ENCODE results near the gene COA1.
A peak's percentile ranks its signal among the peaks of the same experiment; 100 is the strongest.
"Not testable (repeated sequence)": the region's sequence is repeated elsewhere in the genome, so short reads cannot be mapped to it uniquely, and the experiment has no call there.

COA1 gene, protein sequence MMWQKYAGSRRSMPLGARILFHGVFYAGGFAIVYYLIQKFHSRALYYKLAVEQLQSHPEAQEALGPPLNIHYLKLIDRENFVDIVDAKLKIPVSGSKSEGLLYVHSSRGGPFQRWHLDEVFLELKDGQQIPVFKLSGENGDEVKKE

DNA sequence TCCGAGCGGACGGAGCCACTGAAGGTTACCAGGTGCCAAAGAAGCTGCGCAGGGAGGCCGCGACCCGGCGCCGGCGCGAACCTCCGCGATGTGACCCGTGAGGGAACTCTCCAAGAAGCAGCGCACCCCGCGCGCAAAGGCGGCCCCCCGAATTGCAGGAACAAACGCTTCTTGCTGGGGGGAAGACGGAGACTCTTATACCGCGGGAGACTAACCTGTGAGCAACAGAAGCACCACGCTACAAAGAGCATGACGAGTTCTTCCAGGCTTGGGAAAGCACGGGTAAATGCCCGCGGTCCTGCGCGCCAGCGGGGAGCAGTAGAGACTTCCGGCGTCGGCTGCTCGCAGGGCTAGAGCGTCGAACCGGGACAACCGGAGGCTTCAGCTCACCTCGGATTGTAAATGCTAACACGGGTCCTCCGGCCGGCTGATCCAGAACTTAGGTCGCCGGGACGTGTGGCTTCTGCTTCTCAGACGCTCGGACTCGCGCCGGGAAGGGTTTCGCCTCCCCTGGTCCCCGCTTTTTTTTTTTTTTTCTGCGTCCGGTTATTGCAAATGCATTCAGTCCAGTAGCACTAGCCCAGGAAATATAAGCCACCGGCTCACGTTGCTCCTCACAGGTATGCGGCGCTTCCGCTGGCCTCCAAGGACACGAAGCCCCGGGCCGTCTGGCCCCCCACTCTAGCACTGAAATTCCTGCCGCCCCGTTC is at the start of gene COA1:
Gene COA1 (minus strand): TSS at position 310 of the 710 bp plus-strand sequence. CDS start 80,909 bp downstream, outside the sequence.
- DNase-seq (ENCODE audit: low read depth in 2 of 2) = peak; percentile 57 to 70

DNA sequence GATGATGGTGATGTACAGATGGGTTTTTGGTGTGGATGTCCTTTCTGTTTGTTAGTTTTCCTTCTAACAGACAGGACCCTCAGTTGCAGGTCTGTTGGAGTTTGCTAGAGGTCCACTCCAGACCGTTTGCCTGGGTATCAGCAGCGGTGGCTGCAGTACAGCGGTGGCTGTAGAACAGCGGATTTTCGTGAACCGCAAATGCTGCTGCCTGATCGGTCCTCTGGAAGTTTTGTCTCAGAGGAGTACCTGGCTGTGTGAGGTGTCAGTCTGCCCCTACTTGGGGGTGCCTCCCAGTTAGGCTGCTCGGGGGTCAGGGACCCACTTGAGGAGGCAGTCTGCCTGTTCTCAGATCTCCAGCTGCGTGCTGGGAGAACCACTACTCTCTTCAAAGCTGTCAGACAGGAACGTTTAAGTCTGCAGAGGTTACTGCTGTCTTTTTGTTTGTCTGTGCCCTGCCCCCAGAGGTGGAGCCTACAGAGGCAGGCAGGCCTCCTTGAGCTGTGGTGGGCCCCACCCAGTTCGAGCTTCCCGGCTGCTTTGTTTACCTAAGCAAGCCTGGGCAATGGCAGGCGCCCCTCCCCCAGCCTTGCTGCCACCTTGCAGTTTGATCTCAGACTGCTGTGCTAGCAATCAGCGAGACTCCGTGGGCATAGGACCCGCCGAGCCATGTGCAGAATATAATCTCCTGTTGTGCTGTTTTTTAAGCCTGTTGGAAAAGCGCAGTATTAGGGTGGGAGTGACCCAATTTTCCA is 49.1 kb upstream of the COA1 start:
- DNase-seq (ENCODE audit: low read depth in 2 of 2) = not testable (repeated sequence)

DNA sequence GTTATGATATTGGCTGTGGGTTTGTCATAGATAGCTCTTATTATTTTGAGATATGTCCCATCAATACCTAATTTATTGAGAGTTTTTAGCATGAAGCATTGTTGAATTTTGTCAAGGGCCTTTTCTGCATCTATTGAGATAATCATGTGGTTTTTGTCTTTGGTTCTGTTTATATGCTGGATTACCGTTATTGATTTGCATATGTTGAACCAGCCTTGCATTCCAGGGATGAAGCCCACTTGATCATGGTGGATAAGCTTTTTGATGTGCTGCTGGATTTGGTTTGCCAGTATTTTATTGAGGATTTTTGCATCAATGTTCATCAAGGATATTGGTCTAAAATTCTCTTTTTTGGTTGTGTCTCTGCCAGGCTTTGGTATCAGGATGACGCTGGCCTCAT is 45.9 kb upstream of the COA1 start:
- DNase-seq (ENCODE audit: low read depth in 2 of 2) = not testable (repeated sequence)

DNA sequence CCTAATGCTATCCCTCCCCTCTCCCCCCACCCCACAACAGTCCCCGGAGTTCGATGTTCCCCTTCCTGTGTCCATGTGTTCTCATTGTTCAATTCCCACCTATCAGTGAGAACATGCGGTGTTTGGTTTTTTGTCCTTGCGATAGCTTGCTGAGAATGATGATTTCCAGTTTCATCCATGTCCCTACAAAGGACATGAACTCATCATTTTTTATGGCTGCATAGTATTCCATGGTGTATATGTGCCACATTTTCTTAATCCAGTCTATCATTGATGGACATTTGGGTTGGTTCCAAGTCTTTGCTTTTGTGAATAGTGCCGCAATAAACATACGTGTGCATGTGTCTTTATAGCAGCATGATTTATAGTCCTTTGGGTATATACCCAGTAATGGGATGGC is 43.9 kb upstream of the COA1 start:
- DNase-seq (ENCODE audit: low read depth in 2 of 2) = not testable (repeated sequence)

DNA sequence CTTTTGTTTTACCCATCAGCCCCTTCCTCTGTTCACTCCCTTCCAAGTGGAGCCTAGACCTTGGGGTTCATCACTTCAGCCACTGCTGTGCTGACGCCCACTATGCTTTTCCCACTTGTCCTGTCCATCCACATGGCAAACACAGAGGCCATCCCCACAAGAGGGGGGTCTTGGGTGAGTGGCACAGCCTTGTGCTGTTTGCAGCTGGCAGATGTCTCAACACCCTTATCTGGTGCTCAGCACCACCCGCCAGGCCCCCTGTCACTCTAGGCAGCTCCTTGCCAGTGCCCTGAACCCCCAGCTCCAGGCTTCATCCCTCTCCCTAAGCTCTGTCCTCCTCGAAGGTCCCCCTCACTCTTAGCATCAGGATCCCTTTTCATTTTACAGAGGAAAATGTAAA is 42.2 kb upstream of the COA1 start:
- no peak for DNase-seq (ENCODE audit: low read depth in 2 of 2)

DNA sequence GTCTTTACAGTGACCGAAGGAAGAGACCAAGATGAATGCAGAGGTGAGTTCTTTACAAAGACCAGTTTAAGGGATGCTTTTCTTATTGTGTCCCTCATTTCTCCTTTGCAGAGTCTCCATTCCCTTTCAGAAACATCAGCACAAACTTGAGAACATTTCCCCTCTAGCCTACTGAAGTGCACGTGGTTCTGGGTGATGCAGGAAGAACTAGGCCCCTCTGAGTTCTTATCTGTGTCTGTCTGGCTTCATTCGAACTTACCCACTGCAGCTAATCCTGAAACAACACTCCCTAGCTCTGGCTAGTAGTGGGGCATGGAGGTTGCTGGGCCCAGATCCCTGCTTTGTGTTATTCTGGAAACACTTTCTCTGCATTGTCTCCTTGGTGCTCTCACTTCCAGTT is 41.8 kb upstream of the COA1 start:
- no peak for DNase-seq (ENCODE audit: low read depth in 2 of 2)

DNA sequence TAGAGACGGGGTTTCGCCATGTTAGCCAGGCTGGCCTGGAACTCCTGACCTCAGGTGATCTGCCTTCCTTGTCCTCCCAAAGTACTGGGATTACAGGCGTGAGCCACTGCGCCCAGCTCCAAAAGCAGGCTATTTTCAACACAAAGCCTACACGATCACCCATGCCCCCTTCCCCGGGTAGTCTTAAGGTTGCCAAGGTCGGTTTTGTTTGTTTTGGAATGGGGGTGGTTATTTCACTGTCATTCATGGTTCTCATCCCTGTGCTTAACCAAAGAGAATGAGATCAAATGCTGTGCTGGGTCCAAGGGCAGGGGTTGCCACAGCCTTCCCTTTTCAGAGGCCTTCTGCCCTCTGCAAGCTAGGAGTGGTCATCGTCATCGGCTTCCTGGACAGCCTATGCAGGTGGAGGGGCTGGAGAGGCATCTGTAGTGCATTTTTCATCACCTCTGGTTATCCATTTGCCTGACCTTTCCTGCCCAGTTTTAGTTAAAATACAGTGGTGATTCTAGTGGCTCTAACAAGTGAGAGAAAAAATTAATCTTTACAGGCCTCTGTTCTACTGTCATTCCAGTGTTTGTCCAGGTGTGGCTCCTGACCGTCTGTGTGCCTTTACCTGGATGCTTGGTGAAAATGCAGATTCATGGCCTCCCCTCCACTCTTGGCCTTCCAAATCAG is 40.6 kb upstream of the COA1 start:
- DNase-seq (ENCODE audit: low read depth in 2 of 2) = no peak

DNA sequence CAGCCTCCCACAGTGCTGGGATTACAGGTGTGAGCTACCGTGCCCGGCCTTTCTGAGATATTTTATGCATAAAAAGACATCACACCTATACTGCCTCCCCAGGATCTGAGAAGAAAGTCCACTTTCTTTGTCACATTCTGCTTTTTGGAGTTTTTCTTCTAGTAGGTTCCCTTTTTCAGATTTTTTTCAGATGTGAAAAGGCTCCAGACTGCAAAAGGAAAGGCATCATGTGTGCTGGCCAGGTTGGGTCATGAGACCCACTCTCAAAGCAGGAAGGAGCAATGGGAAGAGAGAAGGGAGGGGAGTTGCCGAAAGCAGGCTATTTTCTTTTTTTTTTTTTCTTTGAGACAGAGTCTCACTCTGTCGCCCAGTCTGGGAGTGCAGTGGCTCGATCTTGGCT is 40.0 kb upstream of the COA1 start:
- no peak for DNase-seq (ENCODE audit: low read depth in 2 of 2)

DNA sequence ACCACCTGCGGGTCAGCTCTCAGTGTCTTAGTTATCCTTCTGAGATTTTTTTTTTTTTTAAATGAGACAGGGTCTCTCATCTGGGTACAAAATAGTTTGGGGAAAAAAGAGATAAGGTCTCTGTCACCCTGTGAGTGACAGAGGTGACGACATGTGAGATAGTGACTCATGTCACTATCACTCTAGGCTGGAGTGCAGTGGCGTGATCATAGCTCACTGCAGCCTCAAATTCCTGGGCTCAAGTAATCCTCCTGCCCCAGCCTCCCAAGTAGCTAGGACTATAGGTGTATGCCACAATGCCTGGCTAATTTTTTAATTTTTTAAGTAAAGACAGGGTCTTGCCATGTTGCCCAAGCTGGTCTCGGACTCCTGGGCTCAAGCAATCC is 39.6 kb upstream of the COA1 start:
- no peak for DNase-seq (ENCODE audit: low read depth in 2 of 2)

DNA sequence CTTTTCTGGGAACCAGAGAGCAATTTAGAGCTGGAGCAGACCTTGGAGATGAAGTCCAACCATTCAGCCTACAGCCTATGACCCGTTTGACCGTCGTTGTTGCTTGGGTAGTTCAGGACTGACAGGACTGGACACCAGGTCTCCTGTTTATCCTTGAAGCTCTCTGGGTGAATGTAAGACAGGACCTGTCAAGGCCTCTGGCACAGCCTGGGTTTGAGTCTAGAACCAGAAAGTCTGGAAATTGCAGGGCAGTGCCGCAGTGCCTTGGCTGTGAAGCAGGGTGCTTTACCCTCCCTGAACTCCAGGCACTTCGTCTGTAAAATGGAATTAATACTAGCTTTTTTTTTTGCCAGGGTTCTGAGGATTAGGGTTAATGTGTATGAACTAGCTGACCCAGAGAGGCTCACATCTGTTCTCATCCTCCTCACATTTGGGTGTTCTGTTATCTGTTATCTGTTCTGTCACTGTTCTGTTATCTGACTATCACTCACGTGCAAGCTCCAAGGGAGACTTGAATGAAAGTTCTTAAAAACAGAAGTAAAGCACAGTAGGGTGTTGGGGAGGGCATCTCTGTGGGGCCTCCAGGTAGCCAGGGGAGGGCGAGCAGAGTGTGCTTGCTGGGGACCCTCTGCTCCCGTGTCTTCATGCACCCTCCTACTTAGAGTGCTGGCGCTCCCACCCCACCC is 39.0 kb upstream of the COA1 start:
- no peak for DNase-seq (ENCODE audit: low read depth in 2 of 2)

DNA sequence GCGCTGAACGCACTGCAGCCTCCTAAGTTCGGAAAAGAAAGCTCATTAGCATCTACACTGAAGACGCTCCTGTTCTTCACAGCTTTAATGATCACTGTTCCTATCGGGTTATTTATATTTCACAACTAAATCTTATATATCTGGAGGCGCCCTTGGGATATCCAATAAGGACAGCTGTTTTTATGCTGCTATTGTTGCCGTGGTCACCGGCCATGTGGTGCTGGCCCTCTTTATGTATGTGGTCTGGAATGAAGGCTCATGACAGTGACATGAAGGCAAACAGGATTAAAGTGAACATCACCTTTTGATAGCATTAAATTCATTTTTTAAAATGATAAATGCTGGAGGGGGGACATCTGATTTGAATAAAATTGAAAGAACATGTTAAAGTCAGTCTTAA is 38.0 kb upstream of the COA1 start:
- DNase-seq (ENCODE audit: low read depth in 2 of 2) = no peak

DNA sequence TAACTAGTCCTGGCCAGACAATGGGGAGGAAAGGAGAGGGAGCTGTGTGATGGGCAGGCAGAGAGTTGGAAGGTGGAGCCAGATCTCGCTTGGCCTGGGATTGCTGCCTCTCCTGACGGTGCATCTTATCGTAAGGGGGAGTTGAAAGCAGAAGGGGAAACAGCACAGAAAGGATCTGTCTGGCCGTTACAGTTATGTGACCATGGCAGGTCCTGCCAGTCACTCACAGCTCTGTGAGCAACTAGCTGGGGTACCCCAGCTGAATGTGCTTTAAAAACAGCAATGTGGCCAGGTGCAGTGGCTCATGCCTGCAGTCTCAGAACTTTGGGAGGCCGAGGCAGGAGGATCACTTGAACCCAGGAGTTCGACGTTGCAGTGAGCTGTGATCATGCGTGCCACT is 37.2 kb upstream of the COA1 start:
- DNase-seq (ENCODE audit: low read depth in 2 of 2) = no peak

DNA sequence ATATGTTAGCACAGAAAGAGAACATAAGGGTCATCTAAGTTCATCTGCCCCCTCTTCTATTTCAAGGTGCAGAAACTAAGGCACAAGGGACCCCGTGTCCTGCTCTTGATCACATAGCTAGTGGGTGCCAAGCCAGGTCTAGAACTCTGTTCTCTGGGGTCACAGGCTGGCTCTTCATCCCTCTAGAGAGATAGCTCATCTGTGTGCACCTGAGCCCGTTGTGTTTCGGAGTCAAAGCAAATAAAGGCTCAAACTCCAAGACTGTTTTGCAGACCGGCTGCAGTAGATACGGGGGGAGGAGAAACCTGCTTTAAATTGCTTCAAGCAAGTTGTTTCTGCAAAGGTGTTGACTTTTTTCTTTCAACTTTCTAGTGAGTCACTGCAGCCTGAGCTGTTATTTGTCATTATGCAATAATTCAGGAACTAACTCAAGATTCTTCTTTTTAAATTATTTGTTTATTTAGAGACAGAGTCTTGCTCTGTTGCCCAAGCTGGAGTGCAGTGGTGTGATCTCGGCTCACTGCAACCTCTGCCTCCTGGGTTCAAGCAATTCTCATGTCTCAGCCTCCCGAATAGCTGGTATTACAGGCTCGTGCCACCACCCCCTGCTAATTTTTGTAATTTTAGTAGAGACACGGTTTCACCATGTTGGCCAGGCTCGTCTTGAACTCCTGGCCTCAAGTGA is 35.6 kb upstream of the COA1 start:
- no peak for DNase-seq (ENCODE audit: low read depth in 2 of 2)

DNA sequence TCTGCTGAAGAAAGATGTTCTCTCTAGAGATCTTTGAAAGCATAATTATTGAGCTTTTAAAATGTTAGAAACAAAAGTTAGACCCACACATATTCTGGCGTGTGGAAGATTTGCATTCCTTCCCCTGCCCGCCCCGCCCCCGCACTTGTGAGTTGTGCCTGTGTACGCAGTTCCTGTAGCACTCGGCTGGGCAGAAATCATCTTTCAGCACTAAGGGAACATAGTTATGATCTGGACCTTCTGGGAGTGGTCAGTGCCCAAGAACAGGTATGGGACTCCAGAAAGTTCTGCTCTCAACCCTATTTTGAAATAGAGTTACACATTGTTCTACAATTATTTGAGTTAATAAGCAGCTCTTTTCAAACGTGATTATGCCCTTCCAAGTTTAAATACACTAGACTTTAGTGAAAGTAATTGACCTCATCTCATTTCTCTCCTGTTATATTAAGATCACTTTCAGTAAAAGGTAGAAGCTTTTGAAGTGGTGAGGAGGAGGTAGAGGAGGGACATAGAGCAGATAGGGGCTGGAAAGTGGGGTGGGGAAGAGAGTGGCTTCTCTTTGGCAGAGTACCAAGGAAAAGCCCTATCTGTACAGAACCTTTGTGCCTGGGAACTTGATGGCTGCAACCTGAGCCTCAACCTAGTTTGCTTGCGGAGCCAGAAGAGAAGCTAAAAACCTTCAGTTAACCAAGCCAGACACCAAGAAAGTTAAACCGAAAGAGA is 34.9 kb upstream of the COA1 start:
- DNase-seq (ENCODE audit: low read depth in 2 of 2) = no peak

DNA sequence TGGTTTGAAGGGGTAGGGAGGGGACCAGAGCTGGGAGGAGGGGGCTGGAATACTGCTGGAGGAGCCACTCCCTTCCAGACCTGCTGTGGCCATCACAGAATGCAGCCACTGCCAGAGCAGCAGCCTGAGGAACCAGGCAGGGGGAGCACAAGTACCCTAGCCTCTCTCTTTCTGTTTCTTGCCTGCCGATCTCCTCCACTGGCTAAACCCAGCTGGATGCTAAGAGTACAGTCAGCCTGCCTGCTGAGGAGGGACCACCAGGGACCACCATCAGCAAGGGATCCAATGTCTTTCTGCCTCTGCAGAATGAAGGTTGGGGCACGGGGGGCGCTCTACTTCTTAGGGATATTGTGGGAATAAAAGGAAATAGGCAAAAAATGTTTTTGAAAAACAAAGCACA is 33.9 kb upstream of the COA1 start:
- DNase-seq (ENCODE audit: low read depth in 2 of 2) = no peak

DNA sequence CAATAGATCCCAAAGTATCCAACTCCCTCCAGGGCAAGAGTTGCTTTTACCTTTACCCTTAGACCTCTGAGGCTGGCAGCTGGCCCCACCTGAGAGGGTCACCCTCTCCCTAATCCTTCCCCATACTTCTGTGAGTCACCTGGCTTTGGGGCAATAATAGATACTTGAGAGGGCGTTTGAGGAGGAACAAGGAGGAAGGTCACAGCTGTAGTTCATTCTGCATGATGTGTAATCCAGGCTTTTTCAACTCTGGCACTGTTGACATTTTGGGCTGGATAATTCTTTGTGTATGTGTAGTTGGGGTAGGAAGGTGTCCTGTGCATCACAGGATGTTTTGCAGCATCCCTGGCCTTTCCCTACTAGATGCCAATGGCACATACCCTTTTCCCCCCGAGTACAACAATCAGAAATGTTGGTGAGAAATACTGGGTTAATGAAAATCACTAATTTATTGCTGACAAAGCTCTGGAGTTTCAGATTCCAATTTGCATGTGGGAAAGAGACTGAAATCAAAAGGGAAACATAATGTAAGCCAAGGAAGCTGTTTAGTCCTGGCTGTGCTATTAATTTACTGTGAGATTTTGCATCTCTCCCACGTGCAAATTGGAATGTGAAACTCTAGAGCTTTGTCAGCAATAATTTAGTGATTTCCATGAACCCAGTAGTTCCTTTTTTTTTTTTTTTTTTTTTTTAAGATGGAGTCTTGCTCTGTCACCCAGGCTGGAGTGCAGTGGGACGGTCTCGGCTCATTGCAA is 32.8 kb upstream of the COA1 start:
- no peak for DNase-seq (ENCODE audit: low read depth in 2 of 2)

DNA sequence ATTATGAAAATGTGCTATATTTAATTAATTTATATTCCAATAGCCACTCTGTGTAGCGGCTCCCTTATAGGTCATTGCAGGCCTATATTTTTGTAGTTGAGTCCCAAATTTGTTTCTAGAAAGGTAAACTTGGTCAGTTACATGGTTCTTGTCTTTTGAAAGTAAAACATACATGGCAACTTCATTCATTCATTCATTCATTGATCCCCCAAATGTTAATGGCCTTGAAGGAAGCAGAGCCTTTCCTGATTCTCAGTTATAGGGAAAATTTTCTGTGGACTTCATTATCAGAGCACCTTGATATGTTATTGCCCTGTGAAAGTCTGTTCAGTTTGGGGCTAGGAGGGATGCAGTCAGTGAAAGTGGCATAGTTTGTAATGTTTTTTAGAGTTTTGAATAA is 32.1 kb upstream of the COA1 start:
- no peak for DNase-seq (ENCODE audit: low read depth in 2 of 2)

DNA sequence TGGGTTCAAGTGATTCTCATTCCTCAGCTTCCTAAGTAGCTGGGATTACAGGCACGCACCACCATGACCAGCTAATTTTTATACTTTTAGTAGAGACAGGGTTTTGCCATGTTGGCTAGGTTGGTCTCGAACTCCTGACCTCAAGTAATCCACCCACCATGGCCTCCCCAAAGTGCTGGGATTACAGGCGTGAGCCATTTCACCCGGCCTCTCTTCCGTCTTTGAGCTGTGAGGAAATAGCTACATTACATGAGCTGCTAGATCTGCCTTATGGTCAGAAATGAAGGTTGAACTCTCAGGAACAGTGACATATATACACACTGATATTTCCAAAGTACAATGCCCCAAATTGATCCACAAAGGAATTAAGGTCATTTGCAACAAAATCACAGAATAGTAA is 31.5 kb upstream of the COA1 start:
- no peak for DNase-seq (ENCODE audit: low read depth in 2 of 2)

DNA sequence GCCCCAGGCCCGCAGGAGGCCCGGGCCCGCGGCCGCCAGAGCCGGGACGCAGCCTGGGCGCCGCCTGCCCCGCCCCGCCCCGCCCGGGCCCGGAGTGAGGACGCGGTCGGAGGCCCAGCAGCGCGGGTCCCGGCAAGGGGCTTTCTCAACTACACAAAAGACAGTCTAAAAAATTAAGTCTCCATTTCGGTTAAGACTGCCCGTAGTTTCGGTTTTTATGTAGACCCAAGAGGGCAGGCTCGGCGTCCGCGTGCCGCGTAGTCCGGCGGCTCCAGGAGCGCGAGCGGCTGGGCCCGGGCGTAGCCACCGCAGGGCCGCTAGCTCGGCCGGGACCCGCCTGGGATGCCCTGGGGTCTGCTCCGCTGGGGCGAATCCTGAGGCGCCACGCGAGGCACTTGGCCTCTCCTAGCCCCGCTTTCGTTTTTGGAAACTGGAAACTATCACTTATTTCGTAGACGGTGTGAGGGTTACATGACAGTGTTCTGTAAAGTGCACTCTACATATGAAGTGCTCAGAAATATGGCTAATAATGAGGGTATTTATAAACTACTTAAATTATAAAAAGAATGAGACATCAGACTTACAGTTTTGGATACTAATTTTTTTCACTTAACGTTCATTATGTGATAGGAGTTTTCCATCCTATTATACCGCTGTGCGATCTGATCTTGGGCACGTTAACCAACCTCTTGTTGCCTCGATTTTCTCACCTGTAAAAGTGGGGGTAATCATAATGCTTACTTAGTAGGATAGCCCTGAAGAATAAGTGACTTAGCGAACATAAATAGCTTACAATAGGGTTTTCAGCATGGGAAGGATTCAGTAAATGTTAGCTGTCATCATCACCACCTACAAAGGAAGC is 29.7 kb upstream of the COA1 start:
- no peak for DNase-seq (ENCODE audit: low read depth in 2 of 2)
